Activated CD8-positive, alpha-beta memory T cell treated with anti-CD3 and anti-CD28 coated beads, Interleukin-2, amount 50 U/mL, for 24 hours (primary cell): ENCODE data around the gene GMCL2.
A peak's percentile ranks its signal among the peaks of the same experiment; 100 is the strongest.

ENCODE experiments used
- DNase-seq: peaks from one replicate; pipeline ENCODE4 v3.0.0-alpha.2; 2020; ENCODE audit errors: extremely low read depth

The GMCL2 gene

GRCh38 chr5:178182158-178182876, 4.9 kb downstream of the GMCL2 start:
- no peak for DNase-seq

- DNase-seq, result no peak
Observed at GRCh38 chr5:178180141-178180863, 6.9 kb downstream of the GMCL2 start.

GRCh38 chr5:178177569-178177968, 9.6 kb downstream of the GMCL2 start:
- no peak for DNase-seq

GRCh38 chr5:178176791-178177190, 10.4 kb downstream of the GMCL2 start:
- no peak for DNase-seq

GRCh38 chr5:178174456-178174855, 12.7 kb downstream of the GMCL2 start:
- no peak for DNase-seq

GRCh38 chr5:178170455-178170854, 16.7 kb downstream of the GMCL2 start:
- DNase-seq, result no peak

GRCh38 chr5:178165581-178165980, 21.6 kb downstream of the GMCL2 start:
- DNase-seq, result no peak

GRCh38 chr5:178163772-178164735, 23.1 kb downstream of the GMCL2 start:
- peak; percentile 85 for DNase-seq

- no peak for DNase-seq
Observed at GRCh38 chr5:178162481-178162880, 24.7 kb downstream of the GMCL2 start.

- DNase-seq, result no peak
Observed at GRCh38 chr5:178160176-178160575, 27.0 kb downstream of the GMCL2 start.

- no peak for DNase-seq
Observed at GRCh38 chr5:178155065-178155464, 32.1 kb downstream of the GMCL2 start.

- peak; percentile 96 for DNase-seq
Observed at GRCh38 chr5:178153530-178154340, 33.4 kb downstream of the GMCL2 start, which contains the start of gene NHP2. Gene NHP2 (minus strand): TSS chr5:178153885. CDS start chr5:178153817, 68 bp downstream.

- DNase-seq, result no peak
Observed at GRCh38 chr5:178152491-178153444, 34.4 kb downstream of the GMCL2 start.

GRCh38 chr5:178150977-178151734, 36.0 kb downstream of the GMCL2 start:
- DNase-seq, result no peak

- DNase-seq, result no peak
Observed at GRCh38 chr5:178149199-178149932, 37.8 kb downstream of the GMCL2 start.

- DNase-seq, result no peak
Observed at GRCh38 chr5:178147406-178147805, 39.8 kb downstream of the GMCL2 start.

GRCh38 chr5:178145965-178146820, 41.0 kb downstream of the GMCL2 start:
- DNase-seq, result no peak

GRCh38 chr5:178143901-178144300, 43.3 kb downstream of the GMCL2 start:
- no peak for DNase-seq
